ENCODE results near the gene POTED. TPM values are rescaled to one million over a fixed set of nuclear protein-coding genes. Genes with fewer than 3 reads are reported as not detected.
"Not testable (repeated sequence)": the region's sequence is repeated elsewhere in the genome, so short reads cannot be mapped to it uniquely, and the experiment has no call there.

The POTED gene
- total RNA-seq (not detected), polyA plus RNA-seq (ENCODE audit: insufficient read length in 2 of 2) (not detected)
- long read RNA-seq, donor 1, result 0 reads
- long read RNA-seq, donor 2, result 0 reads
- long read RNA-seq, donor 3, result 0 reads
- long read RNA-seq, donor 4, result 0 reads

DNA sequence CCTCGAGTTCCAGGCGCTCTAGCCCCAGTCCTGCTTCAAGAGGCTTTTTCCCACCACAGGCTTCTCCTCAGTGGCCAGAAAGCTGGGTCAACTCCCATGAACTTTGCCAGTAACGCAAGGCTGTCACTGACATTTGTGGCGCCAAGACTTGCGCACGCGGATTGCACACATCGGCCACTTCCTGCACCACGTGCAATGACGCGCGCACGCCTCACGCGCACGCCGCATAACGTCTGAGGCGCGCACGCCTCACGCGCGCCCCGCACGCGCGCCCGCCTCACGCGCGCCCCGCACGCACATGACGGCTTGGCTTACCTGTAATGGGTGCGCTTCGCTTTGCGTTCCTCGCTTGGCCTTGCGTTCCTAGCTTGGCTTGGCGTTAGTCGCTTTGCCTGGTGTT, at the start of gene POTED:
Gene POTED (plus strand): TSS at position 301 of the 400 bp plus-strand sequence. CDS start 452 bp downstream, outside the sequence.
- not testable (repeated sequence) for H3K4me1 ChIP-seq (ENCODE audit: control insufficient read depth, insufficient read depth, low read length); H3K27me3 ChIP-seq (ENCODE audit: control insufficient read depth, insufficient read depth, low read length)
- no CpG with 5 or more reads among the region's 42 CpGs for WGBS (ENCODE audit: insufficient coverage)

DNA sequence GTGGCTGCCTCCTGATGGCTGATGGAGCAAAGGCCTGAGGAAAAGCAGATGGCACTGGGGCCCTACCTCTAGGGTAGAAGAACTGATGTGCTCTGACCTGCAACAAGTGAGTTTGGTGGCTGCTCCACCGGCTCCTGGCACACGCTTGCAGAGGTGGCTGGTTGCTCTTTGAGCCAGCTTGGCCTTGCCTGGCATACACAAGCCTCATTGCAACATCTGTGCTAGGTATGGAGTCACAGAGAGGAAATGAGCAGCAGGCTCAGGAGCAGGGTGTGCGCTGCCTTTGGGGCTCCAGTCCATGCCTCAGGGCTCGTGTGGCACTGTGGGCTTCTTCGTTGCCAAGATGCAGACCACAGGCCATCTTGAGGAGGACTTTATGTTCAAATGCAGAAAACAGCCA, 40.5 kb downstream of the POTED start:
- H3K36me3 ChIP-seq (ENCODE audit: control insufficient read depth, insufficient read depth, low read length); H3K27ac ChIP-seq (ENCODE audit: low read depth, low read length): not testable (repeated sequence)
- no CpG with 5 or more reads among the region's 5 CpGs for WGBS (ENCODE audit: insufficient coverage)

More for the DNA sequence above, at the start of gene POTED:
- not testable (repeated sequence) for H3K9me3 ChIP-seq (ENCODE audit: control insufficient read depth, insufficient read depth, low read length); DNase-seq (ENCODE audit: low read depth in 4 of 6, low spot score in 6 of 6); H3K4me3 ChIP-seq (ENCODE audit: low read depth, low read length); H3K36me3 ChIP-seq (ENCODE audit: control insufficient read depth, insufficient read depth, low read length); H3K27ac ChIP-seq (ENCODE audit: low read depth, low read length)

DNA sequence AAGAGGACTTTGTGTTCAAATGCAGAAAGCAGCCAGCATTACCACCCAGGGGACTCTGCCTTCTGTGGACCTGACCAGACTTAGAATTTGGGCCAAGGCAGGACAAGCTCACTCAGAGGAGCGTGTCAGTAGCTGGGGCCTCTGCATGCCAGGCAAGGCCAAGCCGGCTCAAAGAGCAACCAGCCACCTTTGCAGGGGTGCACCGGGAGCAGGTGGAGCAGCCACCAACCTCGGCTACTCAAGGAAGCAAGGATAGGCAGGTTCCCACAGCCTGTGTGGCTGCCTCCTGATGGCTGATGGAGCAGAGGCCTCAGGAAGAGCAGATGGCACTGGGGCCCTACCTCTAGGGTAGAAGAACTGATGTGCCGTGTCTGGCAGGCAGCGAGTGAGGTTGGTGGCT, 42.2 kb downstream of the POTED start:
- DNase-seq (ENCODE audit: low read depth in 4 of 6, low spot score in 6 of 6); H3K27me3 ChIP-seq (ENCODE audit: control insufficient read depth, insufficient read depth, low read length); H3K4me3 ChIP-seq (ENCODE audit: low read depth, low read length); H3K9me3 ChIP-seq (ENCODE audit: control insufficient read depth, insufficient read depth, low read length); H3K36me3 ChIP-seq (ENCODE audit: control insufficient read depth, insufficient read depth, low read length); H3K27ac ChIP-seq (ENCODE audit: low read depth, low read length); H3K4me1 ChIP-seq (ENCODE audit: control insufficient read depth, insufficient read depth, low read length): not testable (repeated sequence)
- 72% methylated on average over 4 of the region's 6 CpGs for WGBS (ENCODE audit: insufficient coverage)

More for the DNA sequence above, 40.5 kb downstream of the POTED start:
- H3K27me3 ChIP-seq (ENCODE audit: control insufficient read depth, insufficient read depth, low read length); DNase-seq (ENCODE audit: low read depth in 4 of 6, low spot score in 6 of 6); H3K4me1 ChIP-seq (ENCODE audit: control insufficient read depth, insufficient read depth, low read length); H3K4me3 ChIP-seq (ENCODE audit: low read depth, low read length); H3K9me3 ChIP-seq (ENCODE audit: control insufficient read depth, insufficient read depth, low read length): not testable (repeated sequence)

Small RNA genes within 50 kb of the gene (small RNA-seq; reads per million reads assigned to genes)
- gene AL050303.3 (ENCODE audit: low replicate concordance), result not detected
- not detected for gene MIR3118-1 (ENCODE audit: low replicate concordance)
- not detected for gene RNU6-286P (ENCODE audit: low replicate concordance)
